H1 (cell line): Measurements from ENCODE around the gene BBS9. TPM values are rescaled to one million over a fixed set of nuclear protein-coding genes. Genes with fewer than 3 reads are reported as not detected.

Experiments
- CTCF ChIA-PET: fragments of 300-600 bp; sonication (Branson Sonifier 250); formaldehyde crosslinking; loops from one replicate; lab custom pipeline; 2021; ENCODE audit not compliant: partially characterized antibody; lab: Charles Lee
- POLR2A ChIA-PET: fragments of 300-600 bp; sonication (Branson Sonifier 250); formaldehyde crosslinking; loops from one replicate; lab custom pipeline; 2021; ENCODE audit warnings: inconsistent platforms; ENCODE audit not compliant: partially characterized antibody; lab: Charles Lee
- DNase-seq, 2 experiments: peaks; one replicate each; pipeline versions ENCODE4 v3.0.0 to v3.0.0-alpha.2; 2010 to 2022; ENCODE audit warnings: low spot score in 2 of 2, low read depth in 1 of 2, mixed read lengths in 1 of 2
- FAIRE-seq: peaks from 2 replicates; lab custom pipeline; 2011; peaks lifted over from hg19 to GRCh38; lab: Jason Lieb, UNC
- H2AFZ ChIP-seq: 2 replicates; pipeline ENCODE4 v1.8.1; 2012; ENCODE audit warnings: low read length, inconsistent platforms
- H2AK5ac ChIP-seq: 2 replicates; pipeline ENCODE4 v1.6.1; 2013; ENCODE audit warnings: low read depth, low read length
- H2BK120ac ChIP-seq: replicated peaks from 2 replicates; pipeline ENCODE3; 2013; ENCODE audit warnings: low read depth, low read length, inconsistent platforms
- H2BK12ac ChIP-seq: 2 replicates; pipeline ENCODE4 v1.6.1; 2013; ENCODE audit warnings: low read depth, low read length
- H2BK15ac ChIP-seq: 2 replicates; pipeline ENCODE4 v1.6.1; 2013; ENCODE audit warnings: low read length
- H2BK20ac ChIP-seq: 2 replicates; pipeline ENCODE4 v1.6.1; 2013; ENCODE audit warnings: low read length
- H2BK5ac ChIP-seq: 2 replicates; pipeline ENCODE4 v1.6.1; 2013; ENCODE audit warnings: low read depth, low read length
- H3K14ac ChIP-seq: 2 replicates; pipeline ENCODE4 v1.6.1; 2013; ENCODE audit warnings: inconsistent platforms; ENCODE audit not compliant: insufficient read length
- H3K18ac ChIP-seq: 2 replicates; pipeline ENCODE4 v1.6.1; 2013; ENCODE audit warnings: low read length; ENCODE audit errors: extremely low read depth
- H3K23ac ChIP-seq: 2 replicates; pipeline ENCODE4 v1.6.1; 2013; ENCODE audit warnings: inconsistent platforms; ENCODE audit not compliant: insufficient read length
- H3K23me2 ChIP-seq: 2 replicates; pipeline ENCODE4 v1.6.1; 2013; ENCODE audit warnings: low read depth, low read length
- H3K27ac ChIP-seq: 2 replicates; pipeline ENCODE4 v1.6.1; 2011; ENCODE audit warnings: low read depth, low read length, inconsistent platforms
- H3K27me3 ChIP-seq, 4 experiments: replicated peaks in 1 of 4; 1 replicate in 1 of 4; 2 replicates in 3 of 4; pipeline versions ENCODE4 v1.6.1 to v1.8.1; 2011 to 2013; ENCODE audit warnings: low read length in 3 of 4, mild to moderate bottlenecking in 3 of 4, inconsistent platforms in 2 of 4, mixed read lengths in 2 of 4, moderate library complexity in 1 of 4; ENCODE audit not compliant: control insufficient read depth in 3 of 4, insufficient read depth in 3 of 4; ENCODE audit errors: extremely low read depth in 1 of 4
- H3K36me3 ChIP-seq, 4 experiments: 2 replicates each; pipeline versions ENCODE4 v1.6.1 to v1.8.1; 2011 to 2013; ENCODE audit warnings: mild to moderate bottlenecking in 4 of 4, low read length in 3 of 4, moderate library complexity in 2 of 4, control low read depth in 1 of 4, inconsistent platforms in 1 of 4; ENCODE audit not compliant: insufficient read depth in 4 of 4, control insufficient read depth in 2 of 4
- H3K4ac ChIP-seq: replicated peaks from 2 replicates; pipeline ENCODE3; 2013; ENCODE audit warnings: low read length, low read depth, mixed read lengths, inconsistent platforms; ENCODE audit not compliant: insufficient read length
- H3K4me1 ChIP-seq, 4 experiments: replicated peaks in 1 of 4; 1 replicate in 1 of 4; 2 replicates in 3 of 4; pipeline versions ENCODE4 v1.6.1 to v1.8.1; 2011 to 2013; ENCODE audit warnings: low read length in 3 of 4, inconsistent platforms in 2 of 4, mixed read lengths in 1 of 4; ENCODE audit not compliant: insufficient read depth in 4 of 4, control insufficient read depth in 3 of 4
- H3K4me2 ChIP-seq, 2 experiments: 2 replicates each; pipeline versions ENCODE4 v1.6.1 to v1.8.1; 2011 to 2013; ENCODE audit warnings: low read depth in 2 of 2, low read length in 2 of 2, control low read depth in 1 of 2, inconsistent platforms in 1 of 2, mild to moderate bottlenecking in 1 of 2; ENCODE audit not compliant: insufficient read depth in 1 of 2
- H3K4me3 ChIP-seq, 4 experiments: fragments of 200-600, 300-600 bp in 1 of 4; sonication (generic), shearing (Covaris generic), sonication (Bioruptor Twin) in 1 of 4; 2 replicates each; pipeline versions ENCODE4 v1.5.1 to v1.8.1; 2011 to 2016; ENCODE audit warnings: low read length in 4 of 4, low read depth in 3 of 4, control low read depth in 2 of 4, inconsistent platforms in 2 of 4, mild to moderate bottlenecking in 2 of 4, mixed read lengths in 1 of 4, moderate library complexity in 1 of 4; ENCODE audit not compliant: insufficient read depth in 2 of 4; ENCODE audit errors: extremely low read depth in 1 of 4
- H3K56ac ChIP-seq: replicated peaks from 2 replicates; pipeline ENCODE3; 2013; ENCODE audit warnings: low read depth, mild to moderate bottlenecking, mixed read lengths, low read length, inconsistent platforms; ENCODE audit not compliant: insufficient read length
- H3K79me1 ChIP-seq: 2 replicates; pipeline ENCODE4 v1.6.1; 2013; ENCODE audit warnings: low read depth, low read length, control low read depth
- H3K79me2 ChIP-seq, 2 experiments: 2 replicates each; pipeline versions ENCODE4 v1.6.1 to v1.8.1; 2012 to 2013; ENCODE audit warnings: low read length in 2 of 2, mild to moderate bottlenecking in 2 of 2, inconsistent platforms in 1 of 2; ENCODE audit not compliant: insufficient read depth in 2 of 2, control insufficient read depth in 1 of 2
- H3K9ac ChIP-seq, 4 experiments: replicated peaks in 1 of 4; 1 replicate in 1 of 4; 2 replicates in 3 of 4; pipeline versions ENCODE4 v1.6.1 to v1.8.1; 2011 to 2013; ENCODE audit warnings: low read depth in 3 of 4, low read length in 3 of 4, control low read depth in 2 of 4, mild to moderate bottlenecking in 2 of 4, moderate library complexity in 2 of 4, inconsistent platforms in 1 of 4; ENCODE audit errors: extremely low read depth in 1 of 4
- H3K9me3 ChIP-seq, 2 experiments: 2 replicates each; pipeline versions ENCODE4 v1.6.1 to v1.8.1; 2012 to 2013; ENCODE audit warnings: mild to moderate bottlenecking in 2 of 2, moderate library complexity in 2 of 2, control low read depth in 1 of 2, inconsistent platforms in 1 of 2, low read depth in 1 of 2, low read length in 1 of 2, mixed read lengths in 1 of 2; ENCODE audit not compliant: insufficient read depth in 2 of 2
- H4K20me1 ChIP-seq, 2 experiments: replicated peaks in 1 of 2; 2 replicates each; pipeline versions ENCODE3 to v1.8.1; 2011 to 2013; ENCODE audit warnings: inconsistent platforms in 2 of 2, low read length in 2 of 2, mild to moderate bottlenecking in 1 of 2; ENCODE audit not compliant: insufficient read depth in 2 of 2, control insufficient read depth in 1 of 2
- H4K5ac ChIP-seq: 2 replicates; pipeline ENCODE4 v1.6.1; 2013; ENCODE audit warnings: low read length, low read depth, mixed read lengths, inconsistent platforms; ENCODE audit not compliant: insufficient read length
- H4K8ac ChIP-seq: 2 replicates; pipeline ENCODE4 v1.8.0; 2013; ENCODE audit warnings: mild to moderate bottlenecking, moderate library complexity, low read length, inconsistent platforms; ENCODE audit not compliant: insufficient read depth; ENCODE audit errors: extremely low read depth
- H4K91ac ChIP-seq: replicated peaks from 2 replicates; pipeline ENCODE3; 2013; ENCODE audit warnings: low read length, mixed read lengths, inconsistent platforms; ENCODE audit not compliant: insufficient read length
- KDM1A ChIP-seq: fragments of 200-600, 300-600 bp; sonication (generic); IDR thresholded peaks from 2 replicates; pipeline ENCODE4 v1.7.1; 2016; ENCODE audit warnings: mild to moderate bottlenecking, low read length, borderline replicate concordance
- RAD21 ChIP-seq, 2 experiments: IDR thresholded peaks in 1 of 2; conservative IDR thresholded peaks in 1 of 2; 2 replicates each; pipeline ENCODE4 v1.6.1; 2011; ENCODE audit warnings: low read depth in 2 of 2, low read length in 2 of 2, improper control_type of control experiment in 1 of 2, inconsistent platforms in 1 of 2, mild to moderate bottlenecking in 1 of 2, moderate library complexity in 1 of 2
- RBBP5 ChIP-seq: IDR thresholded peaks from 2 replicates; pipeline ENCODE4 v1.7.1; 2012; ENCODE audit warnings: low read depth, mild to moderate bottlenecking, inconsistent platforms, low read length, moderate library complexity, borderline replicate concordance
- SIRT6 ChIP-seq: IDR thresholded peaks from one replicate; pipeline ENCODE4 v1.7.1; 2012; ENCODE audit warnings: low read length, inconsistent platforms
- polyA plus RNA-seq, 7 experiments: library from polyadenylated mRNA; depleted of rRNA in 3 of 7; stranded (reverse) in 5 of 7; unstranded in 2 of 7; fragments of >200 nt in 5 of 7; fragments of 200-250 nt in 2 of 7; gene quantifications; 1 replicate in 5 of 7; 2 replicates in 1 of 7; 4 replicates in 1 of 7; pipeline versions ENCODE4 v1.2.1 to v1.2.3, GENCODE V29; 2011 to 2013; ENCODE audit warnings: missing spikeins in 2 of 7, mixed read lengths in 2 of 7
- total RNA-seq: library from RNA; stranded (reverse); fragmentation: NEBNext Ultra II Directional; extraction: Animal tissue kit (Norgen Biotek cat#: 25700); gene quantifications from 2 replicates; pipeline ENCODE4 v1.2.1, GENCODE V29; 2021

BBS9 gene
- total and polyA plus RNA-seq, 2 of the 8 experiments (the other 6 are each of a cell fraction or from before 2014, with no cell fraction given): 22.3 to 37.0 TPM

DNA sequence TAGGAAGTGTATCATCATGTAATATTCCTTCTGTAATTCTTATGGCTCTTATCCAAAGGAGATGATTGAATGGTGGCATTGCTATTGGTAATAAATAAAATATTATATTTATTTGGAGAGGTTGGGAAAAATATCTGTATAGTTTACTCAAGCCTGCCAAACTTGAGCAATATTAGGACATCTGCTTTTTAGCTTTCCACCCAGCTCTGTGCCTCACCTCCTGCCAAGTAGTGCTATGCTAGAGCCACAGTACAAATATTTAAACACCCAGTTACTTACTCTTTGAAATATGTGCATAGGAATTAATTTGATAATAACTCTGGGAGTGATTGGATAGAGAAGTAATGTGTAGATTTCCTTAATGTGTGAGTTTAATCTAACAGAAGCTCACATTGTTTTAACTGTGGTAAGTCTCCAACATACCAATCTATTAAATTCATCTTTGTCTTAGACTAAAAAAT lies 129.2 kb downstream of the BBS9 start:
- no peak for TF ChIP-seq SIRT6
- no peak for TF ChIP-seq RAD21 (IDR thresholded peaks at IDR 0.05 in 1 of 2, conservative IDR thresholded peaks at IDR 0.05 in 1 of 2; ENCODE audit: low read depth in 2 of 2, low read length in 2 of 2)
- no peak for TF ChIP-seq RBBP5
- no peak for TF ChIP-seq KDM1A
- TF ChIP-seq, all 59 proteins: peak for 0
- Histone ChIP-seq H3K9ac (no peak overlapping the region), H3K23me2 (no peaks in the 10 kb centered on the region), H2BK5ac (no peak overlapping the region), H3K4me3 (no peak overlapping the region), H4K5ac (no peak overlapping the region), H3K79me2 (no peaks in the 10 kb centered on the region), H3K79me1 (no peaks in the 10 kb centered on the region), H4K20me1 (no peaks in the 10 kb centered on the region), H3K27me3 (no peaks in the 10 kb centered on the region), H3K14ac (no peak overlapping the region), H2AK5ac (no peak overlapping the region), H4K91ac (no peak overlapping the region), H3K56ac (no peak overlapping the region), H3K27ac (no peak overlapping the region), H3K18ac (no peak overlapping the region), H3K4ac (no peak overlapping the region), H3K36me3 (no peaks in the 10 kb centered on the region), H4K8ac (no peak overlapping the region), H3K4me2 (no peak overlapping the region), H3K4me1 (peaks cover 0 to 8% (median 6%) of the 10 kb centered on the region in 4 experiments; a peak in 4 of 7 replicates), H3K9me3 (no peaks in the 10 kb centered on the region), H2BK20ac (no peak overlapping the region), H2BK120ac (no peak overlapping the region), H2BK12ac (no peak overlapping the region), H2BK15ac (no peak overlapping the region), H2AFZ (no peak overlapping the region), H3K23ac (no peak overlapping the region)
- ChIA-PET POLR2A (no interaction called here), CTCF (no interaction called here)
- DNase-seq (no peak), FAIRE-seq (no peak)
